NB4 (cell line): ENCODE measurements around the gene ROR2.
"Not testable (repeated sequence)": the region's sequence is repeated elsewhere in the genome, so short reads cannot be mapped to it uniquely, and the experiment has no call there.

ENCODE experiments used
- DNase-seq: peaks from one replicate; pipeline ENCODE4 v3.0.0; 2010; ENCODE audit warnings: low read depth
- H3K4me3 ChIP-seq: one replicate; pipeline ENCODE4 v1.5.1; 2011; ENCODE audit warnings: mild to moderate bottlenecking, low read depth, low read length, moderate library complexity
- MAX ChIP-seq: IDR thresholded peaks from 2 replicates; pipeline ENCODE4 v1.6.1; 2011; ENCODE audit warnings: low read depth, low read length
- MYC ChIP-seq: IDR thresholded peaks from 2 replicates; pipeline ENCODE4 v1.6.1; 2011; ENCODE audit warnings: low read depth, low read length
- POLR2A ChIP-seq: IDR thresholded peaks from 2 replicates; pipeline ENCODE4 v1.6.1; 2011; ENCODE audit warnings: mild to moderate bottlenecking; ENCODE audit not compliant: insufficient read length; ENCODE audit errors: extremely low read depth
- TF ChIP-seq, protein P1 (sequence below): IDR thresholded peaks from one replicate; pipeline ENCODE4 v1.5.1; 2012; ENCODE audit warnings: low read depth, low read length

Gene ROR2

DNA sequence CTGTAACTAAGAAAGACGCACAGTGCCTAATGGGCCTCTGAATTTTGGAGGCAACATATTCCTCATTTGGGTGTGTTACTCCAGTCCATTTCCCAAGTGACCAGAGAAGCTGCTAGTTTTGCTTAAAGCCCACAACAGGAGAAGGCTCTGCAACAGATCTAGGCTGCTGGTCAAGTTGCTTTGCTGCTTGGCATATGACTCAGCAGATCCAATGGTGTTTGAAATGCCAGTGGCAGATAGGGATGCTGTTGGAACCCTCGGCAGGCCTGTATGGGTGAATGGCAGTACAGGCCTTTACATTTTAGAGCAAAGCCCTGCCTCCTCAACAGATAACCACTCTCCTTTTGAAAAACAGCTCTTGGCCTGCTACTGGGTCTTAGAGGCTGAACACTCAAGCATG is 36.2 kb upstream of the ROR2 start:
- H3K4me3 ChIP-seq = no peak overlapping the region
- DNase-seq = no peak
- TF ChIP-seq POLR2A (no peak), MYC (no peak), MAX (no peak)
- TF ChIP-seq, protein P1, sequence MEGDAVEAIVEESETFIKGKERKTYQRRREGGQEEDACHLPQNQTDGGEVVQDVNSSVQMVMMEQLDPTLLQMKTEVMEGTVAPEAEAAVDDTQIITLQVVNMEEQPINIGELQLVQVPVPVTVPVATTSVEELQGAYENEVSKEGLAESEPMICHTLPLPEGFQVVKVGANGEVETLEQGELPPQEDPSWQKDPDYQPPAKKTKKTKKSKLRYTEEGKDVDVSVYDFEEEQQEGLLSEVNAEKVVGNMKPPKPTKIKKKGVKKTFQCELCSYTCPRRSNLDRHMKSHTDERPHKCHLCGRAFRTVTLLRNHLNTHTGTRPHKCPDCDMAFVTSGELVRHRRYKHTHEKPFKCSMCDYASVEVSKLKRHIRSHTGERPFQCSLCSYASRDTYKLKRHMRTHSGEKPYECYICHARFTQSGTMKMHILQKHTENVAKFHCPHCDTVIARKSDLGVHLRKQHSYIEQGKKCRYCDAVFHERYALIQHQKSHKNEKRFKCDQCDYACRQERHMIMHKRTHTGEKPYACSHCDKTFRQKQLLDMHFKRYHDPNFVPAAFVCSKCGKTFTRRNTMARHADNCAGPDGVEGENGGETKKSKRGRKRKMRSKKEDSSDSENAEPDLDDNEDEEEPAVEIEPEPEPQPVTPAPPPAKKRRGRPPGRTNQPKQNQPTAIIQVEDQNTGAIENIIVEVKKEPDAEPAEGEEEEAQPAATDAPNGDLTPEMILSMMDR = no peak

GRCh38 chr9:91985692-91986091 is 35.7 kb upstream of the ROR2 start:
- no peak for DNase-seq
- TF ChIP-seq, protein P1 = no peak
- TF ChIP-seq MYC = no peak
- TF ChIP-seq POLR2A = no peak
- no peak for TF ChIP-seq MAX
- no peak overlapping the region for H3K4me3 ChIP-seq

DNA sequence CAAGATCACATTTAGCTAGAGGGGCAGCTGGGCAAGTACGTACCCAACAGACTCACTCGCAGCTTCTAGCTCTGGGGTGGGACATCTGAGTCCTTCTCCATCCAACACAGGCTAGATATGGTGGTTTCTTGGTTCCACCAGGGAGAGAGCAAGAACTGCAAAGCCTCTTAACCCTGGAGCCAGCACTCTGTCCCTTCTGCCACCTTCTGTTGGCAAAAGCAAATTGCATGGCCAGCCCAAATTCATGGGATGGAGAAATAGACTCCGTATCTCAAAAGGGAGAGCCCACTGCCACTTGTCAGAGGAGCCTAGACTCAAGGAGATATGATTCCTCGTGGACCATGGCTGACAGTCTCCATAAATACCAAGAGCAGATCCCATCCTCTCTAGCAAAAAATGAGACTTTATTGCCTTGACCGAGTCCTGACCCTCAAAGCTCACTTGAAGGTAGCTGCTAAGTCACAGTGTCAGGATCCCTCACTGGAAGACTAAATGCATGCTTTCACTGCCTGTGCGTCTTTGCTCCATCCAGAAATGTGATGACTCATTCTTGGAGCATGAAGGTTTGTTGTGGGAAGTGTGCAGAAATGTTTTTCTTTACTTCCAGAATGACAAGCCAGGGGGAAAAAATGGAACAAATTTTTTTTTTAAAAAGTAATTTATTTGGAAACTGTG is 28.8 kb upstream of the ROR2 start:
- TF ChIP-seq, protein P1 = peak; percentile 73
- no peak for TF ChIP-seq MAX
- no peak for TF ChIP-seq POLR2A
- TF ChIP-seq MYC = no peak
- DNase-seq = peak; percentile 60
- no peak overlapping the region for H3K4me3 ChIP-seq

GRCh38 chr9:91975254-91975653 is 25.2 kb upstream of the ROR2 start:
- not testable (repeated sequence) for DNase-seq

DNA sequence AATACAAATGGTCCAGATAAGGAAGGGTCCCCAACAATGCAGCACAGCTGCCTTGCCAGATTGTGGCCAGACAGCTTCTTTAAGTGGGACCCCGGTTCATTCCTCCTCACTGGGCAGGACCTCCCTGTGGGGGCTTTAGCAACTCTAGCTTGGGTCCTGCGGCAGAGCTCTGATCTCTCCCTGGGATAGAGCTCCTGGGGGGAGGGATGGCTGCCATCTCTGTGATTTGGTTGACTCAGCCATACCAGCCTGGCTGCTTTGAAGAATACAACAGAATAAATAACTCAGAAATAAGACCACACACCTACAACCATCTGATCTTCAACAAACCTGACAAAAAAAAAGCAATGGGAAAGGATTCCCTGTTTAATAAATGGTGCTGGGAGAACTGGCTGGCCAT is 22.7 kb upstream of the ROR2 start:
- H3K4me3 ChIP-seq = no peak overlapping the region
- no peak for DNase-seq
- TF ChIP-seq POLR2A (no peak), MYC (no peak), MAX (no peak)
- TF ChIP-seq, protein P1 = no peak

More at GRCh38 chr9:91975254-91975653, 25.2 kb upstream of the ROR2 start:
- not testable (repeated sequence) for H3K4me3 ChIP-seq

DNA sequence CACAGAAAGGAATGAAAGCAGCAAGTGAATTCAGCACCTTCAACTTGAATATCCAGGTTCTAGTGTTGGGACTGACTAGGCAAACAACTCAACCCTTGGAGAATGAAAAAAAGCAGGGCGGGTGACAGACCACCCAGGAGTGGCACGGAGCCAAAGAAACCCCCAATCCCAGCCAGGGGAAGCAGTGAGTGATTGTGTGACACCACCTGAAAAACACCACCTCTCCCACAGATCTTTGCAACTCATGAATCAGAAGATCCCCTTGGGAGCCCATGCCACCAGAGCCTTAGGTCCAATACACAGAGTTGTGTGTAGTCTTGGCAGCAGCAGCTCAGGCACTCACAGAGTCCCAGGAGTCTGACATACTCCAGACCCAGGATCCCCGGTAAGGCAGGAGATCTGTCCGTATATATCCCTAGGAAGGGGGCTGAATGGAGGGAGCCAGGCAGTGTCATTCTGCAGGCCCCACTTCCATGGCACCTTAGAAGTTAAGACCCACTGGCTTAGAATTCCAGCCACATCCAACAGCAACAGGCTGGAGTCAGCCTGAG is 22.1 kb upstream of the ROR2 start:
- H3K4me3 ChIP-seq = no peak overlapping the region
- TF ChIP-seq MYC (no peak), POLR2A (no peak), MAX (no peak)
- TF ChIP-seq, protein P1 = no peak
- DNase-seq = no peak
